ENCODE measurements around the gene DRD1.

The DRD1 gene

DNA sequence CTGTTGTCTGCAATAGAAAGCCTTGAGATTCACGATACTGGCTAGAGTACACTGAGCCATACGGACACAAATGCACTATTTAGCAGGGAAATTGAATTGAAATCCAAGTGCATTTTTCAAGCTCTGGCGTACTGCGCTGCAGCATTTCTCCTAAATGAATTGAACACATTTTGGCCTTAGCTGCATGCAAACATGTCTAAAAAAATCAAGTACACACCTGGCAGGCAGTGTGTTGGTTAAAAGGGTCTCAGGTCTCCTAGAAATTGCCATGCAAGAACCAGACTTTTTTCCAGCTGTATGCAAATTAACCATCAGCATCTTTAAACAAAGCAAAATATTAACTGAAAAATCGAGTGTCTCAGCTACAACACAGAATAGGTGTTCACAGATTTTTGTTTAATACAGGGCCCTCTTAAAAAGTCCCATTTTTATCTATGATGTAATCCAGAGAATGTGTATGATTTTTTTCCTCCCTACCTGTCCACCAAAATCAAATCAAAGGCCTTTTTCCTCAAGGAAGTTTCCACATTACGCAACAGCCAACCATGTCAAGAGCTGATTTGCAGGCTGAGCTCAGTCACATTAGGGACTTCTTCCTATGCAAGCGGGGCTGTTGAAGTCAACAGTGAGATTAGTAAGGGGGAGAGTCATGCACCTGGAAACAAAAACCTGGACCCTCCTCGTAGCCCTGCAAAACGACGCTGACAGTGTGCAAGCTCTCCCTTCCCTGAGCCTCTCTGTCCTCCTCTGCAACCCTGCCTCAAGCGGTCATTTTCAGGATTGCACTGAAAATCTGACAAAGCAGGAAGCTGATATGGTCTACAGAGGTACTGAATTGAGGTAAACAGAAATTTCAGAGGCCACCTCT, 20.3 kb upstream of the DRD1 start:
- H3K9ac ChIP-seq, result no peak overlapping the region
- no peak overlapping the region for H3K4me3 ChIP-seq (IDR thresholded peaks at IDR 0.05; ENCODE audit: insufficient read depth, low read depth, low read length)
- no peaks in the 10 kb centered on the region for H3K36me3 ChIP-seq (ENCODE audit: insufficient read depth)
- no peak overlapping the region for H3K27ac ChIP-seq
- H3K4me1 ChIP-seq (ENCODE audit: low read depth, poor library complexity, severe bottlenecking), result no peaks in the 10 kb centered on the region
- H3K79me2 ChIP-seq (ENCODE audit: insufficient read depth, low read depth), result no peaks in the 10 kb centered on the region
- H2AFZ ChIP-seq (ENCODE audit: low read depth), result peak overlapping the region; percentile 64
- H3K27me3 ChIP-seq (ENCODE audit: insufficient read depth, low read depth), result no peaks in the 10 kb centered on the region
- TF ChIP-seq, protein P1, sequence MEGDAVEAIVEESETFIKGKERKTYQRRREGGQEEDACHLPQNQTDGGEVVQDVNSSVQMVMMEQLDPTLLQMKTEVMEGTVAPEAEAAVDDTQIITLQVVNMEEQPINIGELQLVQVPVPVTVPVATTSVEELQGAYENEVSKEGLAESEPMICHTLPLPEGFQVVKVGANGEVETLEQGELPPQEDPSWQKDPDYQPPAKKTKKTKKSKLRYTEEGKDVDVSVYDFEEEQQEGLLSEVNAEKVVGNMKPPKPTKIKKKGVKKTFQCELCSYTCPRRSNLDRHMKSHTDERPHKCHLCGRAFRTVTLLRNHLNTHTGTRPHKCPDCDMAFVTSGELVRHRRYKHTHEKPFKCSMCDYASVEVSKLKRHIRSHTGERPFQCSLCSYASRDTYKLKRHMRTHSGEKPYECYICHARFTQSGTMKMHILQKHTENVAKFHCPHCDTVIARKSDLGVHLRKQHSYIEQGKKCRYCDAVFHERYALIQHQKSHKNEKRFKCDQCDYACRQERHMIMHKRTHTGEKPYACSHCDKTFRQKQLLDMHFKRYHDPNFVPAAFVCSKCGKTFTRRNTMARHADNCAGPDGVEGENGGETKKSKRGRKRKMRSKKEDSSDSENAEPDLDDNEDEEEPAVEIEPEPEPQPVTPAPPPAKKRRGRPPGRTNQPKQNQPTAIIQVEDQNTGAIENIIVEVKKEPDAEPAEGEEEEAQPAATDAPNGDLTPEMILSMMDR (conservative IDR thresholded peaks at IDR 0.05; ENCODE audit: low read depth, low read length), result peak; percentile 57
- H3K4me2 ChIP-seq, result no peak overlapping the region
- H4K20me1 ChIP-seq (ENCODE audit: insufficient read depth), result no peaks in the 10 kb centered on the region

DNA sequence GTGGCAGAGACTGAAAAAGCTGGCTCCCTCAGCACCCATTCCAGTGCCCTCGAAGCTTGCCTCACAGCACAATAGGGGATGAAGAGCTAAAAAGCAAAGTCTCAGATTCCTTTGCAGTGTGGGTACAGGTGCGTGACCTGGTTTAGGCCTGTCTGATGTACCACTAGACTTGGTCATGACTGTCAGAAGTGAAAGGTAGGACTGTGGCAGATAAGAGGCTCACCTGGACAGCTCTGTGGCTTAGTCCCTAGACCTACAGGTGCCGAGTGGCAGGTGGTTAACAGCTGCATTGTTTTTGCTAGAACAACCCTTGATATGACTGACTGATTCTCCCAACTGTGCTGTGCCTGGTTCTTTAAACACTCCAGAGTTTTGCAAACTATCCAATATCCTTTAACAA, 19.7 kb upstream of the DRD1 start:
- H3K36me3 ChIP-seq (ENCODE audit: insufficient read depth), result no peaks in the 10 kb centered on the region
- H4K20me1 ChIP-seq (ENCODE audit: insufficient read depth), result no peaks in the 10 kb centered on the region
- TF ChIP-seq, protein P1 (conservative IDR thresholded peaks at IDR 0.05; ENCODE audit: low read depth, low read length), result no peak
- no peak overlapping the region for H3K4me2 ChIP-seq
- H3K27me3 ChIP-seq (ENCODE audit: insufficient read depth, low read depth), result no peaks in the 10 kb centered on the region
- H3K9ac ChIP-seq, result no peak overlapping the region
- no peak overlapping the region for H2AFZ ChIP-seq (ENCODE audit: low read depth)
- no peak overlapping the region for H3K4me3 ChIP-seq (IDR thresholded peaks at IDR 0.05; ENCODE audit: insufficient read depth, low read depth, low read length)
- H3K79me2 ChIP-seq (ENCODE audit: insufficient read depth, low read depth), result no peaks in the 10 kb centered on the region
- no peaks in the 10 kb centered on the region for H3K4me1 ChIP-seq (ENCODE audit: low read depth, poor library complexity, severe bottlenecking)
- H3K27ac ChIP-seq, result no peak overlapping the region

DNA sequence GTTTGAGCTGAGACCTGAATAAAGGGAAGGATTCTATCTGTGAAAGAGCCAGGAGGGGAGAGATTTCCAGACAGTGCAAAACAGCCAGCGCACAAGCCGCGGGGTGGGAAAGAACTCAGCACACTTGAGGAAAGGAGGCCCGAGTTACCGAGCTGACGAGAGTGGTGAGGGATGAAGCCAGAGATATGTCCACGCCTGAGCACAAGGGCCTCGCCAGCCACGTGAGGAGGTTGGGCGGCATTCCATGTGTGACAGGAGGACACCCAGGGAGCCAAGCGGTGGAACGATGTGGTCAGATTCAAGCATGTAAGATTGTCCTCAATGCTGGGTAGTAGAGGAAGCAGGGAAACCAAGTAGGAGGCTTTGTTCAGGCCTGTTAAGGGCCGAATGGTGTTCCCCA, 17.4 kb upstream of the DRD1 start:
- Histone ChIP-seq H3K4me2 (no peak overlapping the region), H2AFZ (ENCODE audit: low read depth) (no peak overlapping the region), H4K20me1 (ENCODE audit: insufficient read depth) (no peaks in the 10 kb centered on the region), H3K36me3 (ENCODE audit: insufficient read depth) (no peaks in the 10 kb centered on the region), H3K27me3 (ENCODE audit: insufficient read depth, low read depth) (no peaks in the 10 kb centered on the region), H3K9ac (no peak overlapping the region), H3K4me3 (IDR thresholded peaks at IDR 0.05; ENCODE audit: insufficient read depth, low read depth, low read length) (no peak overlapping the region), H3K27ac (no peak overlapping the region), H3K4me1 (ENCODE audit: low read depth, poor library complexity, severe bottlenecking) (peaks cover 9% of the 10 kb centered on the region), H3K79me2 (ENCODE audit: insufficient read depth, low read depth) (no peaks in the 10 kb centered on the region)
- TF ChIP-seq, protein P1 (conservative IDR thresholded peaks at IDR 0.05; ENCODE audit: low read depth, low read length), result no peak

DNA sequence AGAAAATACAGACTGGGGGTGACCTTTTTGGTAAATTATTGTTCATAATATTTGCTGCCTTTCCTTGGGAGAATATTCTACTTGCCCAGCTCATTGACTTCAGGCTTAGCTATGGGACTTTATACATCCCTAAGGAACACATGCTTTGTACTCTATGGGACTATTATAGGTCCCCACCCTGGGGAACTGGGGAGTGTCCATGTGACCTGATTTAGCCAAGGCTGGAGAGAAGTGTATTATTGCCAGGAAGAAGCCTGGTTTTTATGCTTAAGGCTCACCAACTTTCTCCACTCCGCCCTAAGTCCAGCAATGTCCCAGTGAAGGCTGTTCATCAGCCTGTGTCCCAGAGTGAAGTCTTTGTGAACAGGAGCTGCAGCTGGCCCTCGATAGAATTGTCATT, 16.6 kb upstream of the DRD1 start:
- Histone ChIP-seq H3K9ac (no peak overlapping the region), H3K27me3 (ENCODE audit: insufficient read depth, low read depth) (no peaks in the 10 kb centered on the region), H3K4me1 (ENCODE audit: low read depth, poor library complexity, severe bottlenecking) (peaks cover 9% of the 10 kb centered on the region), H3K36me3 (ENCODE audit: insufficient read depth) (no peaks in the 10 kb centered on the region), H4K20me1 (ENCODE audit: insufficient read depth) (no peaks in the 10 kb centered on the region), H3K4me2 (no peak overlapping the region), H3K27ac (no peak overlapping the region), H3K4me3 (IDR thresholded peaks at IDR 0.05; ENCODE audit: insufficient read depth, low read depth, low read length) (no peak overlapping the region), H2AFZ (ENCODE audit: low read depth) (no peak overlapping the region), H3K79me2 (ENCODE audit: insufficient read depth, low read depth) (no peaks in the 10 kb centered on the region)
- TF ChIP-seq, protein P1 (conservative IDR thresholded peaks at IDR 0.05; ENCODE audit: low read depth, low read length), result no peak

Measured in KMS-11 (cell line).